DND-41 (cell line): ENCODE measurements around the gene TMEM127.

Experiments used
- EZH2 ChIP-seq: IDR thresholded peaks from 3 replicates; pipeline ENCODE4 v1.6.1; 2012; ENCODE audit warnings: borderline replicate concordance, low read depth, mild to moderate bottlenecking, moderate library complexity, low read length, inconsistent platforms; ENCODE audit not compliant: severe bottlenecking
- TF ChIP-seq, protein P1 (sequence below): IDR thresholded peaks from 2 replicates; pipeline ENCODE4 v1.5.1; 2012; ENCODE audit warnings: borderline replicate concordance, low read length, moderate library complexity, mild to moderate bottlenecking; ENCODE audit not compliant: poor library complexity, severe bottlenecking; ENCODE audit errors: extremely low read depth

GRCh38 chr2:96240341-96241038 lies 25.3 kb downstream of the TMEM127 start:
- TF ChIP-seq, protein P1, sequence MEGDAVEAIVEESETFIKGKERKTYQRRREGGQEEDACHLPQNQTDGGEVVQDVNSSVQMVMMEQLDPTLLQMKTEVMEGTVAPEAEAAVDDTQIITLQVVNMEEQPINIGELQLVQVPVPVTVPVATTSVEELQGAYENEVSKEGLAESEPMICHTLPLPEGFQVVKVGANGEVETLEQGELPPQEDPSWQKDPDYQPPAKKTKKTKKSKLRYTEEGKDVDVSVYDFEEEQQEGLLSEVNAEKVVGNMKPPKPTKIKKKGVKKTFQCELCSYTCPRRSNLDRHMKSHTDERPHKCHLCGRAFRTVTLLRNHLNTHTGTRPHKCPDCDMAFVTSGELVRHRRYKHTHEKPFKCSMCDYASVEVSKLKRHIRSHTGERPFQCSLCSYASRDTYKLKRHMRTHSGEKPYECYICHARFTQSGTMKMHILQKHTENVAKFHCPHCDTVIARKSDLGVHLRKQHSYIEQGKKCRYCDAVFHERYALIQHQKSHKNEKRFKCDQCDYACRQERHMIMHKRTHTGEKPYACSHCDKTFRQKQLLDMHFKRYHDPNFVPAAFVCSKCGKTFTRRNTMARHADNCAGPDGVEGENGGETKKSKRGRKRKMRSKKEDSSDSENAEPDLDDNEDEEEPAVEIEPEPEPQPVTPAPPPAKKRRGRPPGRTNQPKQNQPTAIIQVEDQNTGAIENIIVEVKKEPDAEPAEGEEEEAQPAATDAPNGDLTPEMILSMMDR, result no peak
- no peak for TF ChIP-seq EZH2
